Gastrocnemius medialis (tissue), 4 donors: ENCODE measurements around the gene TGFB3. TPM values are rescaled to one million over a fixed set of nuclear protein-coding genes. Genes with fewer than 3 reads are reported as not detected.

Experiments used
- ATAC-seq, 2 donors: fragments of 150-250 bp; one replicate each; pipeline ENCODE4 v1.9.1; 2016
- DNase-seq, 2 donors: peaks; one replicate each; pipeline ENCODE4 v3.0.0-alpha.2; 2019
- H3K27ac ChIP-seq, 4 donors: fragments of 200-600 bp; sonication (generic); 1 replicate in 1 of 4; 2 replicates in 3 of 4; pipeline ENCODE4 v1.5.1; 2016 to 2018; ENCODE audit warnings: mild to moderate bottlenecking in 2 of 4, moderate library complexity in 1 of 4
- H3K27me3 ChIP-seq, 3 donors: fragments of 200-600 bp; sonication (generic) in 2 of 3; 1 replicate in 1 of 3; 2 replicates in 2 of 3; pipeline versions ENCODE4 v1.5.1 to v1.6.0; 2016 to 2019; ENCODE audit warnings: mild to moderate bottlenecking in 1 of 3, moderate library complexity in 1 of 3
- H3K36me3 ChIP-seq, 2 donors: fragments of 200-600 bp; sonication (generic) in 1 of 2; one replicate each; pipeline ENCODE4 v1.5.1; 2017 to 2018
- H3K4me1 ChIP-seq, 2 donors: fragments of 200-600 bp; sonication (generic) in 1 of 2; one replicate each; pipeline ENCODE4 v1.5.1; 2016 to 2017; ENCODE audit warnings: mild to moderate bottlenecking in 2 of 2
- H3K4me3 ChIP-seq, 4 donors: fragments of 200-600 bp; sonication (generic) in 3 of 4; 1 replicate in 1 of 4; 2 replicates in 3 of 4; pipeline ENCODE4 v1.5.1; 2016 to 2019; ENCODE audit warnings: mild to moderate bottlenecking in 2 of 4
- H3K9me3 ChIP-seq, 3 donors: fragments of 200-600 bp; sonication (generic) in 2 of 3; 1 replicate in 1 of 3; 2 replicates in 2 of 3; pipeline ENCODE4 v1.5.1; 2016 to 2019
- CTCF ChIP-seq, 5 experiments: fragments of 450-650 bp in 3 of 5; fragments of 200-600 bp in 2 of 5; sonication (generic) in 2 of 5; IDR thresholded peaks in 4 of 5; conservative IDR thresholded peaks in 1 of 5; 1 replicate in 4 of 5; 2 replicates in 1 of 5; pipeline ENCODE4 v1.5.1; 2016 to 2019; ENCODE audit warnings: antibody characterized with exemption in 5 of 5, mild to moderate bottlenecking in 3 of 5, moderate library complexity in 3 of 5
- POLR2A ChIP-seq, 2 donors: fragments of 450-650 bp; IDR thresholded peaks; one replicate each; pipeline ENCODE4 v1.6.1; 2017; ENCODE audit warnings: antibody characterized with exemption in 2 of 2, mild to moderate bottlenecking in 2 of 2, moderate library complexity in 2 of 2
- in situ Hi-C, 4 donors: fragments of 200-750 bp; cut with MboI; loops; one replicate each; pipeline versions ENCODE4 v1.15.0 to v1.8.0; 2017; ENCODE audit warnings: low sequenced_read_pairs in 4 of 4
- intact Hi-C: fragments of 100-400 bp; cut with DNase I; formaldehyde crosslinking; loops from one replicate; pipeline ENCODE4 v1.15.1; 2023; ENCODE audit warnings: low total_unique reads
- total RNA-seq, 4 donors: library from RNA; depleted of rRNA; stranded (reverse); fragments of >200 nt; gene quantifications; one replicate each; pipeline versions ENCODE4 v1.1.0 to v1.2.3, GENCODE V29; 2016

TGFB3 gene
- total RNA-seq, 4 donors from 2014 or later: 28.3 to 102 (median 60.8) TPM

- ATAC-seq: no peak
- Histone ChIP-seq H3K4me3 (no peak overlapping the region), H3K27me3 (no peaks in the 10 kb centered on the region), H3K36me3 (no peaks in the 10 kb centered on the region), H3K27ac (no peak overlapping the region), H3K9me3 (no peaks in the 10 kb centered on the region), H3K4me1 (peaks cover 0 to 8% of the 10 kb centered on the region in 2 donors)
- TF ChIP-seq CTCF (IDR thresholded peaks at IDR 0.05 in 4 of 5, conservative IDR thresholded peaks at IDR 0.05 in 1 of 5): no peak
- no peak for TF ChIP-seq POLR2A (IDR thresholded peaks at IDR 0.05)
- intact Hi-C loops: no loop called here
- no peak for DNase-seq
- in situ Hi-C loops: no loop called here
Measured at GRCh38 chr14:75917322-75917945, 64.4 kb downstream of the TGFB3 start.

- H3K4me3 ChIP-seq: no peak overlapping the region
- H3K36me3 ChIP-seq: no peaks in the 10 kb centered on the region
- peaks cover 0 to 13% of the 10 kb centered on the region in 2 donors for H3K4me1 ChIP-seq
- no peak for TF ChIP-seq CTCF (IDR thresholded peaks at IDR 0.05 in 4 of 5, conservative IDR thresholded peaks at IDR 0.05 in 1 of 5)
- TF ChIP-seq POLR2A (IDR thresholded peaks at IDR 0.05): no peak
- ATAC-seq: peak; percentile 45 to 62
- in situ Hi-C loops: no loop called here
- H3K27ac ChIP-seq: no peak overlapping the region
- intact Hi-C loops: no loop called here
- no peaks in the 10 kb centered on the region for H3K9me3 ChIP-seq
- DNase-seq: no peak
- H3K27me3 ChIP-seq: no peaks in the 10 kb centered on the region
Measured at GRCh38 chr14:75915045-75915444, 66.8 kb downstream of the TGFB3 start.

GRCh38 chr14:75913183-75913582 lies 68.6 kb downstream of the TGFB3 start:
- in situ Hi-C loops: loop anchor here in 1 of 4 donors (5.0 kb wide), 1 partner anchor 69 kb away; the partner anchor contains the start of gene TGFB3
- Histone ChIP-seq H3K27ac (no peak overlapping the region), H3K36me3 (no peaks in the 10 kb centered on the region), H3K27me3 (no peaks in the 10 kb centered on the region), H3K4me1 (peaks cover 9 to 23% of the 10 kb centered on the region in 2 donors), H3K4me3 (no peak overlapping the region), H3K9me3 (no peaks in the 10 kb centered on the region)
- DNase-seq (no peak), ATAC-seq (no peak)
- TF ChIP-seq POLR2A (IDR thresholded peaks at IDR 0.05) (no peak), CTCF (IDR thresholded peaks at IDR 0.05 in 4 of 5, conservative IDR thresholded peaks at IDR 0.05 in 1 of 5) (no peak)
- intact Hi-C loops: no loop called here

- Histone ChIP-seq H3K9me3 (no peaks in the 10 kb centered on the region), H3K27me3 (no peaks in the 10 kb centered on the region), H3K27ac (no peak overlapping the region), H3K36me3 (no peaks in the 10 kb centered on the region), H3K4me3 (no peak overlapping the region), H3K4me1 (peaks cover 20 to 36% of the 10 kb centered on the region in 2 donors)
- TF ChIP-seq CTCF (IDR thresholded peaks at IDR 0.05 in 4 of 5, conservative IDR thresholded peaks at IDR 0.05 in 1 of 5) (no peak), POLR2A (IDR thresholded peaks at IDR 0.05) (no peak)
- intact Hi-C loops (no loop called here), in situ Hi-C loops (loop anchor here in 1 of 4 donors (5.0 kb wide), 1 partner anchor 70 kb away; the partner anchor contains the start of gene TGFB3)
- no peak for DNase-seq
- ATAC-seq: no peak
Measured at GRCh38 chr14:75911883-75912282, 69.9 kb downstream of the TGFB3 start.
